H1 (cell line): ENCODE results near the gene NKTR. TPM values are rescaled to one million over a fixed set of nuclear protein-coding genes. Genes with fewer than 3 reads are reported as not detected.

ENCODE experiments used
- BACH1 ChIP-seq: IDR thresholded peaks from 2 replicates; pipeline ENCODE4 v1.6.1; 2012; ENCODE audit warnings: low read length, improper control_type of control experiment
- CHD7 ChIP-seq: fragments of 300-600 bp; sonication (generic); IDR thresholded peaks from 2 replicates; pipeline ENCODE4 v1.7.1; 2012; ENCODE audit warnings: low read length, moderate library complexity, mild to moderate bottlenecking, inconsistent platforms; ENCODE audit not compliant: insufficient replicate concordance
- EP300 ChIP-seq, 2 experiments: IDR thresholded peaks; 1 replicate in 1 of 2; 2 replicates in 1 of 2; pipeline ENCODE4 v1.6.1; 2011 to 2012; ENCODE audit warnings: low read depth in 2 of 2, low read length in 2 of 2, mild to moderate bottlenecking in 2 of 2, borderline replicate concordance in 1 of 2, inconsistent platforms in 1 of 2, moderate library complexity in 1 of 2
- POLR2A ChIP-seq, 2 experiments: IDR thresholded peaks; 1 replicate in 1 of 2; 2 replicates in 1 of 2; pipeline ENCODE4 v1.6.1; 2011; ENCODE audit warnings: low read depth in 2 of 2, low read length in 2 of 2, mild to moderate bottlenecking in 2 of 2; ENCODE audit errors: control extremely low read depth in 1 of 2
- polyA plus RNA-seq, 7 experiments: library from polyadenylated mRNA; depleted of rRNA in 3 of 7; stranded (reverse) in 5 of 7; unstranded in 2 of 7; fragments of >200 nt in 5 of 7; fragments of 200-250 nt in 2 of 7; gene quantifications; 1 replicate in 5 of 7; 2 replicates in 1 of 7; 4 replicates in 1 of 7; pipeline versions ENCODE4 v1.2.1 to v1.2.3, GENCODE V29; 2011 to 2013; ENCODE audit warnings: missing spikeins in 2 of 7, mixed read lengths in 2 of 7
- total RNA-seq: library from RNA; stranded (reverse); fragmentation: NEBNext Ultra II Directional; extraction: Animal tissue kit (Norgen Biotek cat#: 25700); gene quantifications from 2 replicates; pipeline ENCODE4 v1.2.1, GENCODE V29; 2021

Gene NKTR
- total and polyA plus RNA-seq, 2 of the 8 experiments (the other 6 are each of a cell fraction or from before 2014, with no cell fraction given), result 24.1 to 62.2 TPM

- TF ChIP-seq CHD7 (no peak), POLR2A (IDR thresholded peaks at IDR 0.05; ENCODE audit: control extremely low read depth in 1 of 2, low read depth in 2 of 2, low read length in 2 of 2) (no peak), BACH1 (no peak), EP300 (IDR thresholded peaks at IDR 0.05; ENCODE audit: borderline replicate concordance in 1 of 2, low read depth in 2 of 2, low read length in 2 of 2) (no peak)
- TF ChIP-seq, all 59 proteins: peak for 0
These were observed 39.6 kb downstream of the NKTR start (continued) for GRCh38 chr3:42640129-42640528.
